ENCODE data around the gene CADM1.

CADM1 gene

GRCh38 chr11:115407496-115407895 lies 96.7 kb downstream of the CADM1 start:
- no peak for DNase-seq (ENCODE audit: low read depth in 2 of 2)
- H3K4me3 ChIP-seq (replicated peaks in 1 of 2; ENCODE audit: low read depth in 2 of 2, low read length in 2 of 2): no peak overlapping the region

DNA sequence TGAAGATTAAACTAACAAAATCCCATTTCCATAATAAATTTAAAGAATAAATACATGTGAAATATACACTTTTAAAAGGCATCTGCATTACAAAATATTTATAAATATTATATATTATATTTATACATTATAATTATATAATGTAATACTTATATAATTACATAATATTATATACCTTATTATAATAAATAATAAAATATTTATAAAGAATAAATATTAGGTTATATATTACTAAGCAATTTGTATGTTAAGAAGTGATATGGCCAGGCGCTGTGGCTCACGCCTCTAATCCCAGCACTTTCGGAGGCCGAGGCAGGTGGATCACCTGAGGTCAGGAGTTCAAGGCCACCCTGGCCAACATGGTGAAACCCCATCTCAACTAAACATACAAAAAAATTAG lies 97.8 kb downstream of the CADM1 start:
- no peak for DNase-seq (ENCODE audit: low read depth in 2 of 2)
- TF ChIP-seq, protein P1, sequence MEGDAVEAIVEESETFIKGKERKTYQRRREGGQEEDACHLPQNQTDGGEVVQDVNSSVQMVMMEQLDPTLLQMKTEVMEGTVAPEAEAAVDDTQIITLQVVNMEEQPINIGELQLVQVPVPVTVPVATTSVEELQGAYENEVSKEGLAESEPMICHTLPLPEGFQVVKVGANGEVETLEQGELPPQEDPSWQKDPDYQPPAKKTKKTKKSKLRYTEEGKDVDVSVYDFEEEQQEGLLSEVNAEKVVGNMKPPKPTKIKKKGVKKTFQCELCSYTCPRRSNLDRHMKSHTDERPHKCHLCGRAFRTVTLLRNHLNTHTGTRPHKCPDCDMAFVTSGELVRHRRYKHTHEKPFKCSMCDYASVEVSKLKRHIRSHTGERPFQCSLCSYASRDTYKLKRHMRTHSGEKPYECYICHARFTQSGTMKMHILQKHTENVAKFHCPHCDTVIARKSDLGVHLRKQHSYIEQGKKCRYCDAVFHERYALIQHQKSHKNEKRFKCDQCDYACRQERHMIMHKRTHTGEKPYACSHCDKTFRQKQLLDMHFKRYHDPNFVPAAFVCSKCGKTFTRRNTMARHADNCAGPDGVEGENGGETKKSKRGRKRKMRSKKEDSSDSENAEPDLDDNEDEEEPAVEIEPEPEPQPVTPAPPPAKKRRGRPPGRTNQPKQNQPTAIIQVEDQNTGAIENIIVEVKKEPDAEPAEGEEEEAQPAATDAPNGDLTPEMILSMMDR (IDR thresholded peaks at IDR 0.05; ENCODE audit: low read depth, low read length): no peak
- H3K4me3 ChIP-seq (replicated peaks in 1 of 2; ENCODE audit: low read depth in 2 of 2, low read length in 2 of 2): no peak overlapping the region

More at GRCh38 chr11:115407496-115407895, 96.7 kb downstream of the CADM1 start:
- TF ChIP-seq, protein P1 (IDR thresholded peaks at IDR 0.05; ENCODE audit: low read depth, low read length): no peak

DNA sequence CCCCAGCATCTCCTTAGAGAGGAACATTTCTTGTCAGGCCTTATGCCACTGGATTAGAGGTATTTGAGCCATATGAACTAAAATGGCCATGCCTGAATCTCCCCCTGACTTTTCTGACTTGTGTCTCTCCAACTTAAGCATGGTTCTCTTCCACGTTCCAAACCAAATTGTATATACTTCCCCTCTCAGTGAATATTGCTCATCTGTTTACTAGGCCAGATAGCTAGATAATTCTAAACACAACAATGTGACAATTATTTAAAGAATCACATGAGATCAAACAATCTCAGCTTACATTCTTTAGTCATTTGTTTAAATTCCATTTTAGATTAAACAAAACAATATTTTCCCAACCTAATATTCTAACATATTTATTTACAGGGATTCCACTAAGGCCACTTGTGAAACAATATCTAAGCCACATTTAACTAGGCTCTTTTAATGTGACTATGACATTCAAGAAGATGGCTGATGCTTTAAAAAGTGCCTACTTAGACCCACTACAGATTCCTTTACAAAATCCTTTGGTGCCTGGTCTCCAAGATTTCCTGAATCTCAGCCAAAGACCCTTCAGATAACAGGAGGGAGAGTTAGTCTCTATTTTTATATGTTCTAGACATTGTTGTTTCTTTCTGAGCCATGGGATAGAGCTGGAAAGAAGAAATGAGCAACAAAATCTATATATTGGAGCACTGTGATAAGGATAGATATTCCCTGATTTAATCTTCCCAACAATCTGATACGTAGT lies 105.7 kb downstream of the CADM1 start:
- DNase-seq (ENCODE audit: low read depth in 2 of 2): no peak
- TF ChIP-seq, protein P1 (IDR thresholded peaks at IDR 0.05; ENCODE audit: low read depth, low read length): no peak
- no peak overlapping the region for H3K4me3 ChIP-seq (replicated peaks in 1 of 2; ENCODE audit: low read depth in 2 of 2, low read length in 2 of 2)

DNA sequence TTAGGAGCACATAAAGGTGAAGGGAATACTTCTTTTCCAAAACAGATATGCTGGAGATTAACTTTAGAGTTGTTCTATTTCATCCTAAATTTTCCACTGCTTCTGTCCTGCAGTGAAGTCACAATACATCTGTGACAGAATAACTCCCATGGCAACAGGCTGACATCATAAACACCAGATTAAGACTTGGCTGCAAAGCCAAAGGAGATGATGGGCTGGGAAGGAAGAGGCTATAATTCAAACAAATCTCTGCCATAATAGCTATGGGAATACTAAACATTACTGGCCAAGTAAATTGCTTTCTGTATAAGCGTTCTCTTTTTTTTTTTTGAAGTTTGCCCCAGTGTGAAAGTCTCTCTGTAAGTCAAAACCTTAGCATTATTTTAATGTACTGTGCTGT lies 107.7 kb downstream of the CADM1 start:
- no peak for DNase-seq (ENCODE audit: low read depth in 2 of 2)
- TF ChIP-seq, protein P1 (IDR thresholded peaks at IDR 0.05; ENCODE audit: low read depth, low read length): no peak
- no peak overlapping the region for H3K4me3 ChIP-seq (replicated peaks in 1 of 2; ENCODE audit: low read depth in 2 of 2, low read length in 2 of 2)

DNA sequence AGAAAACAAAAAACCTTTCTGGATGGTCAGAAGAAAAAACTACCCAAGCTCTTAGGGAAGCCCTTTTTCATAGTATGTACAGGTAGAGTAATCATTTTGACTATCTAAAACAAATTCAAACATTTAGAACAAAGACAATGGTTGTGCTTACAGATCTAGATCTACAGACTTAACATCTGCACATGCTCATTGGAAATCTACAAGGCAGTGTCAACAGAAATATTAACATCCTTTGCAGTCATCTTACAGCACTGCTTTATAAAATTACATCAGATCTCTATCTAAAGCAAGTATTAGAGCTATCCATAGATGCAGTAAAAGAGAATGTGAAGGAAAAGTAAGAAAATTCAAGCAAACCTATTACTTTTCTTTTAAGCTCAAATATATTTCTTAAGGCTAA lies 110.3 kb downstream of the CADM1 start:
- TF ChIP-seq, protein P1 (IDR thresholded peaks at IDR 0.05; ENCODE audit: low read depth, low read length): no peak
- no peak overlapping the region for H3K4me3 ChIP-seq (replicated peaks in 1 of 2; ENCODE audit: low read depth in 2 of 2, low read length in 2 of 2)
- no peak for DNase-seq (ENCODE audit: low read depth in 2 of 2)

- no peak overlapping the region for H3K4me3 ChIP-seq (replicated peaks in 1 of 2; ENCODE audit: low read depth in 2 of 2, low read length in 2 of 2)
- TF ChIP-seq, protein P1 (IDR thresholded peaks at IDR 0.05; ENCODE audit: low read depth, low read length): no peak
- no peak for DNase-seq (ENCODE audit: low read depth in 2 of 2)
Observed at GRCh38 chr11:115391598-115391997, 112.6 kb downstream of the CADM1 start.

- no peak for DNase-seq (ENCODE audit: low read depth in 2 of 2)
- TF ChIP-seq, protein P1 (IDR thresholded peaks at IDR 0.05; ENCODE audit: low read depth, low read length): no peak
- no peak overlapping the region for H3K4me3 ChIP-seq (replicated peaks in 1 of 2; ENCODE audit: low read depth in 2 of 2, low read length in 2 of 2)
Observed at GRCh38 chr11:115391160-115391559, 113.1 kb downstream of the CADM1 start.

All from cardiac fibroblast (primary cell).